ENCODE results near the gene GLI3.

Gene GLI3

GRCh38 chr7:42105554-42106358, 131.3 kb downstream of the GLI3 start:
- no peak for DNase-seq (ENCODE audit: low spot score)

- no peak for DNase-seq (ENCODE audit: low spot score)
Measured at GRCh38 chr7:42104694-42105093, 132.3 kb downstream of the GLI3 start.

- no peak for DNase-seq (ENCODE audit: low spot score)
Measured at GRCh38 chr7:42104231-42104630, 132.8 kb downstream of the GLI3 start.

GRCh38 chr7:42103456-42103855, 133.6 kb downstream of the GLI3 start:
- DNase-seq (ENCODE audit: low spot score) = no peak

- DNase-seq (ENCODE audit: low spot score) = no peak
Measured at GRCh38 chr7:42103020-42103419, 134.0 kb downstream of the GLI3 start.

GRCh38 chr7:42102301-42102700, 134.7 kb downstream of the GLI3 start:
- DNase-seq (ENCODE audit: low spot score) = no peak

- DNase-seq (ENCODE audit: low spot score) = no peak
Measured at GRCh38 chr7:42100156-42100508, 136.9 kb downstream of the GLI3 start.

- no peak for DNase-seq (ENCODE audit: low spot score)
Measured at GRCh38 chr7:42099470-42100155, 137.4 kb downstream of the GLI3 start.

GRCh38 chr7:42099066-42099465, 137.9 kb downstream of the GLI3 start:
- DNase-seq (ENCODE audit: low spot score) = no peak

GRCh38 chr7:42097752-42098151, 139.3 kb downstream of the GLI3 start:
- no peak for DNase-seq (ENCODE audit: low spot score)

- no peak for DNase-seq (ENCODE audit: low spot score)
Measured at GRCh38 chr7:42096681-42097561, 140.1 kb downstream of the GLI3 start.

GRCh38 chr7:42096268-42096667, 140.7 kb downstream of the GLI3 start:
- no peak for DNase-seq (ENCODE audit: low spot score)

GRCh38 chr7:42095791-42096190, 141.2 kb downstream of the GLI3 start:
- DNase-seq (ENCODE audit: low spot score) = no peak

GRCh38 chr7:42093349-42093905, 143.6 kb downstream of the GLI3 start:
- no peak for DNase-seq (ENCODE audit: low spot score)

- DNase-seq (ENCODE audit: low spot score) = no peak
Measured at GRCh38 chr7:42091461-42092291, 145.3 kb downstream of the GLI3 start.

GRCh38 chr7:42090806-42091205, 146.2 kb downstream of the GLI3 start:
- DNase-seq (ENCODE audit: low spot score) = no peak

GRCh38 chr7:42090056-42090455, 147.0 kb downstream of the GLI3 start:
- no peak for DNase-seq (ENCODE audit: low spot score)

- no peak for DNase-seq (ENCODE audit: low spot score)
Measured at GRCh38 chr7:42087616-42088015, 149.4 kb downstream of the GLI3 start.

- DNase-seq (ENCODE audit: low spot score) = no peak
Measured at GRCh38 chr7:42085531-42085930, 151.5 kb downstream of the GLI3 start.

GRCh38 chr7:42084263-42084662, 152.7 kb downstream of the GLI3 start:
- DNase-seq (ENCODE audit: low spot score) = no peak

- DNase-seq (ENCODE audit: low spot score) = no peak
Measured at GRCh38 chr7:42083284-42083683, 153.7 kb downstream of the GLI3 start.
